Measurements from ENCODE around the gene ARHGAP11A.

Gene ARHGAP11A

DNA sequence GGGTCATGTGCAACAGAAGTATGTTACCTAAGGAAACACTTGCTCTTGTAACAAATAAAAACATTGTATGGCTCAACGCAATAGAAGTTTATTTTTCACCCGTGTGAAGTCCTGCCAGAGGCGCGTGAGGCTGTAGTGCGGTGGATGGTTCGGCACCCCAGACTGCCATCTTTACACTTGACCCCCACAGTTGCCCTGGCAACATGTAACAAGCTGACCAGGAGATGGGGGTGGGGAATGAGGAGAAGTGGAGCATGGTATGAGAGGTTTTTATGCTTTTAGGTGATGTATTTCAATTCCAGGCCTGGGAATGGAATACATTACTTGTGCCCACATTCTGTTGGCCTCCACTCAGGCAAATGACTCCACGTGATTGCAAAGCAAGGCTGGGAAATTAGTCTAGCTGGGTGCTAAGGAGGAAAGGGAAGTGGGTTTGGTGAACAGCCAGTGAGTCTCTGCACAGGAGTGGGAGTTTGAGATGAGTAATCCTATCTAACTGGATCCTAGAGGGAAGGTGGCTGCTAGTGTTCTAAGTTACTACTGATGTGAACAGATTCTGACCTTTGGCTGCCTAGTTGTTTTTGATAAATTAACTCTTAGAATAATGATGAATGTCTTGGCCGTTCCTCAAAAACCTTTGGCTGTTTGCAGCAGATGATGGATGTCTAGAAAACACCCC is 68.7 kb downstream of the ARHGAP11A start:
- DNase-seq (ENCODE audit: low read depth, low spot score) = no peak

DNA sequence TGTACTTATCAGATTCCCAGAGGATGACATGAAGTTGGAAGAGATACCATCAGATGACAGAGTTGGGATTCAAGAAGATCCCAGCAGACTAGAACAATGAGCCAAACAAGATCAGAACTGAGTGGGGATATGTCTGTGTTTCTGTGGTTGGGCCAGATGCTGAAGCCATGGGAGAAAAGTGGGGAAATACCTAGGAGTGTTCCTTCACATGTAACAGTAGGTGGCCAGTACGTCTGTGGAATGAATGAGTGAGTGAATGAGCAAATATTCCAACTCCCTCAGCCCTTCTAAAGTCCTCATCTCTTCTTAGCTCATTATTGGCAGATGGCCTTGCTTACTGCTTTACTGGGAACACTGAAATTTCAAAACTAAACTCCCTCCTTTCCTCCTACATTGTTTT is 70.3 kb downstream of the ARHGAP11A start:
- no peak for DNase-seq (ENCODE audit: low read depth, low spot score)

DNA sequence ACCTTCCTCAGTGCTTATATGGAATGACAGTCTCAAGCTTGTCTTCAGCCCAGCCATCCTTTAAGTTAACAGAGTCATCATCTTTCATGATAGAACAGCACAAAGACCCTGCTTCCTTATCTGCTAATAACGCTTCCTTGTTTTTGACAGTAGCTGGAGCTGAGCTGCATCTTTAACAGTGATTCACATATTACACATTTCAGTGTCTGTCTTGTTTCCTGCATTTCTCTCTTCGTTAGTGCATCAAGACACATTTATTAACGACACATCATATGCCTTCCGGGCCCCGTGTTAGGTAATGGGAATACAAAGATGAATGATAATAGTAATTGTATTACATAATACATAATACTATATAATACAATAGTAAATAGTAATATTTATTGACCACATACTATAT is 72.3 kb downstream of the ARHGAP11A start:
- no peak for DNase-seq (ENCODE audit: low read depth, low spot score)

DNA sequence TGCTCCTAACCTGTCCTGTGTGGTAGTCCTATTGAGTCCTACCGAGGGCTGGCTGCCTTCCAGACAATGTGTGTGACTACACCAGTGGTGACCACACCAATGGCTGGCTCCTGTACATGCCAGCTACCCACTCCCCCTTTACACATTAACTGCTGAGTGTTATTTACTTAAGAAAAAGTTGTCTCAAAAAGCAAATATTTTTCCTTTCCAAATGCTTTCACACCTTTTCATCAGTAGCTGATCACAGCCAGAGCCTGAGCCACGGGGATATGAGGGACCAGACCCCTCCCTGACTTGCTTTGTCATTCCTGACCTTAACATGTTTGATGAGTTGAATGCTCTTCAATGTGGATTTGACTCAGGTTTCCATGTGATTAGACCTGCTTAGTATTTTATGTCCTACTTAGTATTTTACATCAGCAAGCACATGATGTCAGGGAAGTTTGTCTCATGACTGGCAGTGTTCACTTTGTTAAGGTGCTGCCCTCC is 72.9 kb downstream of the ARHGAP11A start:
- no peak for DNase-seq (ENCODE audit: low read depth, low spot score)

Data from ELF-1 (cell line).